GM21390 (cell line): Measurements from ENCODE around the gene MMP8.

Experiments used
- ATAC-seq: cut with Tn5 transposase; IDR thresholded peaks from one replicate; pipeline ENCODE4 v1.9.1; 2021; ENCODE audit not compliant: unreplicated experiment

MMP8 gene

GRCh38 chr11:102662607-102663006, 62.1 kb downstream of the MMP8 start:
- no peak for ATAC-seq
